H54 (cell line): ENCODE data around the gene DMRTB1.

Experiments
- DNase-seq: peaks from one replicate; pipeline ENCODE4 v3.0.0; 2011; ENCODE audit warnings: low spot score, mixed read lengths; ENCODE audit not compliant: insufficient read length
- FAIRE-seq: peaks from 3 replicates; lab custom pipeline; 2011; peaks lifted over from hg19 to GRCh38; lab: Jason Lieb, UNC
- POLR2A ChIP-seq: IDR thresholded peaks from 2 replicates; pipeline ENCODE4 v1.6.1; 2011; ENCODE audit warnings: low read depth, mild to moderate bottlenecking, low read length

DMRTB1 gene

DNA sequence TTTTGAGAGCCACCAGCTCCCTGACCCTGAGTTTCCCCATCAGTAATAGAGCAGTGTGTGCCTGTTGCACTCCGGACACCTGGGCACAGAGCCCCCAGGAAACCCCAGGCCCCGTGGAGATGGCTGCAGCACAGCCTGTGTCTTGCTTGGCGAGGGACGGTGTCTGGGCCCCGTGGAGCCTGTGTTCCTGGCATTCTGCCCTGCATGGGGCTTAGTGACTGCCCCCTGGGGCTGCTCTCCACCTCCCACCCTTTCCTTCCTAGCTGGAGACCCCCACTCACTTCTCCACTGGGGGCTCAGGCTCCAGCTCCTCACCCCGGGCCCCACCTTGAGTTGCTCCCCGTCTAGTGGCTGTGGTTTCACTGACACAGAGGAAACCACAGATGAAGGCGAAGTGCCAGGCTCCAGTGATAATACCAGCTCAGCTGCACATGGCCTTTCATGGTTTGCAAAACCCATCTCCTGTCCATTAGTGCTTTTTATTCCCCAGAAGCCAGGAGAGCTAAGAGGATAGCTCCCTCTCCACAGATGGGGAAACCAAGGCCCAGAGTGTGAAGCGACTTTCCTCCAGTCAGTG, 39.4 kb downstream of the DMRTB1 start:
- TF ChIP-seq POLR2A = no peak
- FAIRE-seq (no peak), DNase-seq (no peak)

DNA sequence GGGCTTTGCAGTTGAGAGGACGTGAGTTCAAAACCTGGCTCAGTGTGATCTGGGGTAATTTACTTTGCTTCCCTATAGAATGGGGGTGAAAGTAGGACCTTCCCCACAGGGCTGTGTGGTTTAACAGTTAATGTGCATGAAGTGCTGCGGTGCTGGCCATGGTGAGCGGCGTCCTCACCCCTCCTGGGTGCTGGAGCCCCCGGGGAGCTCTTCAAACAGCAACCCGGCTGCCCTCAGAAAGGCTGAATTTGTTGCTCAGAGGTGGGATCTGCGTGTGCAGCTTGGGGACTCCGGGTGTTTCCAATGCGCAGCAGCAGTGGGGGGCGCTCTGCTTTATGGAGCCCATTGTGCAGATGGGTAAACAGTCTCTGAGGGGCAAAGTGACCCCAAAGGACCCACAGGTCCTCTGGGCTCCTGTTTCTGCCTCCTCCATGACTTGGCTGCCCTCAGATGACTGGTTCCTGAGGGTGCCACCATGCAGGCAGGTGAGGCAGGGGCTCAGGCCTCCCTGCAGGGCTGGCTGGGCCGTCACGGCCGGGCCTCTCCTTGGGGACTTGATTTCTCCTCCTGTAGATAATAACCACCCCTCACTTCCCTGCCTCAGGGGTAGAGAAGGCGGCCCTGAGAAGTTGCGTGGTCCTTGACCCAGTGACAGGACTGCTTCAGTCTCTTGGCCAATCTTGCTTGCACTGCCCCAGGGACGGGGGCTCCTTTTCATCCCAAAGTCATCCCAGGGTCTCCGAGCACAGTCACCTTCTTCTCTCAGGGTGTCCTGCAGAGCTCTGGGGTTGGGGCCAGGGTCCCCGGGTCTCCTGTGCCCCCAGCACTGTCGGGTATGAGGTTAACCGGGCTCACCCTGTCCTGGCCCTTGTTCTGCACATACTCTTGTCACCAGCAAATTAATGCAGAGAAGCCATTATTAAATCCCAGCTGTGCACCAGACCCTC, 40.3 kb downstream of the DMRTB1 start:
- DNase-seq (no peak), FAIRE-seq (no peak)
- no peak for TF ChIP-seq POLR2A

DNA sequence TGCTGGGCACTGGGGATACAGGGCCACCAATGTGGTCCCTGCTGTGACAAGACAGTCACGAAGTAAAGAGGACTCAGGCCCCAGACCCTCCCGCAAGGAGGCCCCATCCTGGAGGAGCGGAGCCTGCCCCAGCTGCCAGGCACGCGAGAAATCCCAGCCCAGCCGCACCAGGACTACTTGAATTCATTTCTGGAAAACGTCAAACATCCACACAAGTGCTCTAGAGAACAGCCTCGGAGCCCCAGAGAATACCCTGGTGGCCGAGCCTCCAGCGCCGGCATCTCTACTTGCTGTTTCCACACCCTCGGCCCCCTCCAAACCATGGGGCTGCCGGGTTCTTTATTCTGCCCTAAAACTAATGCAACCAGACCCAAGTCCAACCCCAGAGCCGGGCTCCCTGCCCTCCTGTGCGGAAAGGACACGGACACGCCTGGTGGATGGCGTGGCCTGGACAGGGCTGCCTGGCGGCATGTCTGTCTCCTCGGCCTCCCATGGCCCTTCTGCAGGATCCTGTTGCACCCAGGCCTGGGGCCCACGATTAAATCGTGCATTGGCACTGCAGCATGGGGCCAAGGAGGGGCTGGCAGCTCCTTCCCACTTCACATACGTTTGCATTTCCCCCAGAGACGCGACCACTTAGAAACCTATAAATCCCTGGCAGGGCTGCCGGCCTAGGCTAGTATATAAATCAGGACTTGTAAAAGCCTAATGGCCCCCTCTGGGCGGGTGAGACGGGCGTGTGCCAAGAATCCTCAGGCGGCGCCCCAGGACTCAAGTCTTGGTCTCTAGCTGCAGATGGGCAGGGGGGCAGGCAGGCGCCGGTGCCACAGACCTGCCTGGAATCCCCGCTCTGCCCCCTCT, 41.2 kb downstream of the DMRTB1 start:
- FAIRE-seq (no peak), DNase-seq (no peak)
- TF ChIP-seq POLR2A = no peak

DNA sequence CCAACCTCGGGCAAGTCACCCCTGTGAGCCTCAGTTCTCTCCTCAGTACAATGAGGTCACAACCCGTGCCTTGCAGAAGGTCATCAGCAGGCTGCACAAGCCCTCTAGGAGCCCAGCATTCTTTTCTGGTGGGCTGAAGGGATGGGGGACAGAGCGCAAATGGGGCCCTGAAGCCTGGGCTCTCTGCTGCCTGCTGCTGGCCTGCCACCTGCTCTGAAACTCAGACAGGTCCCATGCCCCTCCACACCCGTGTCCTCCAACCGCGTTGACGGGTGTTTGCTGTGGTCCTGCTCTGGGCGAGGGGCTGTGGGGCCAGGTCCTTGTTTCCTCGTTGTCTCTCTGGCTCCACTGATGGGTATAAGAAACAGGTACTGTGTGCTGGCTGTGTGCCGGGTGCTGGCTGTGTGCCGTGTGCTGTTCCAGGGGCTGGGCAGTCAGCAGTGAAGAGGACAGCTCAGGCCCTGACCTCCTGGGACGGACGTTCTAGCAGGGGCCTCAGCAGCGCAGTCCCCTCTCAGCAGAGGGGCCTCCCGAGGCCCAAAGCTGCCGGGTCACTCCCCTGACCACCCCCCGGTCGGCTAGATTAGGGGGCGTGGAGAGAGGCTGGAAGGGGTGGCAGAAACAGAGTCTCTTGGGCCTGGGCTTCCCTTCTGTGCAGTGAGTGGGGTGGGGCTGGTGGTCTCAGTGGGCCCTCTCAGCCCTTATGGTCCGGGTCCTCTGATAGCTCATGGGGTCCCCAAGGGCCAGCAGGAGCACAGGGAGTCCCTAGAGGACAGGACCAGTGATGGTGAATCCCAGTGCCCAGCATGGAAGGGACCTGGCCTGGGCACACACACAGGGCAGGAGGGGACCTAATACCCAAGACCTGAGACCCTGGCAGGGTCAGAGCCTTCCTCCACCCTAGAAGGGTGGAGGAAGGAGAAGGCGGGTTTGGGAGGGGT, 42.1 kb downstream of the DMRTB1 start:
- FAIRE-seq = no peak
- TF ChIP-seq POLR2A = no peak

DNA sequence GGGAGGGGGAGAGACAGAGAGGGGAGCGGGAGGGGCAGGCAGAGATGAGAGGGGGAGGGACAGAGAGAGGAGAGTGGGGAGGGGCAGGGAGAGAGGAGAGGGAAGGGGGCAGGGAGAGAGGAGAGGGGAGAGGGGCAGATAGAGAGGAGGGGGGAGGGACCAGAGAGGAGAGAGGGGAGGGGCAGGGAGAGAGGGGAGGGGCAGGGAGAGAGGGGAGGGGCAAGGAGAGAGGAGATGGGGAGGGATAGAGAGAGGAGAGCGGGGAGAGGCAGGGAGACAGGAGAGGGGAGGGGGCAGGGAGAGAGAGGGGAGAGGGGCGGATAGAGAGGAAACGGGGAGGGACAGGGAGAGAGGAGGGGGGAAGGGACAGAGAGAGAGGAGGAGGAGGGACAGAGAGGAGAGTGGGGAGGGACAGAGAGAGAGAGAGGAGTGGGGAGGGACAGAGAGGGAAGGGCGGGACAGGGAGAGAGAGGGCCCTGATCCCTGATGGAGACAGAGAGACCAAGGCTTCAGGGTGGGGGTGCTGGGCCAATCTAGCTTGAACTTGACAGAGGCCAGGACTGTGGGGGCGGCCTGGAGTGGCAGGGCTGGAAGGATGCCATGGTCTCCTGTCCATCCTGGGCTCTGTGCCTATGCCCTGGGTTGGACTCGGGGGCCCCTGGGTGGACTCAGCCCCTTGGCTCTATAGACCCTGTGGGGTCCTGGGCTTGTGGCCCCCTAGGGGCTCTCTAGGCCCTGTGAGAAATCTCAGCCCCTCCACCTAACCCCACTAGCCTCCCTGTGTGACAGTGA, 43.6 kb downstream of the DMRTB1 start:
- DNase-seq = no peak
- FAIRE-seq = no peak
- no peak for TF ChIP-seq POLR2A

More for the DNA sequence above, 42.1 kb downstream of the DMRTB1 start:
- DNase-seq = no peak

DNA sequence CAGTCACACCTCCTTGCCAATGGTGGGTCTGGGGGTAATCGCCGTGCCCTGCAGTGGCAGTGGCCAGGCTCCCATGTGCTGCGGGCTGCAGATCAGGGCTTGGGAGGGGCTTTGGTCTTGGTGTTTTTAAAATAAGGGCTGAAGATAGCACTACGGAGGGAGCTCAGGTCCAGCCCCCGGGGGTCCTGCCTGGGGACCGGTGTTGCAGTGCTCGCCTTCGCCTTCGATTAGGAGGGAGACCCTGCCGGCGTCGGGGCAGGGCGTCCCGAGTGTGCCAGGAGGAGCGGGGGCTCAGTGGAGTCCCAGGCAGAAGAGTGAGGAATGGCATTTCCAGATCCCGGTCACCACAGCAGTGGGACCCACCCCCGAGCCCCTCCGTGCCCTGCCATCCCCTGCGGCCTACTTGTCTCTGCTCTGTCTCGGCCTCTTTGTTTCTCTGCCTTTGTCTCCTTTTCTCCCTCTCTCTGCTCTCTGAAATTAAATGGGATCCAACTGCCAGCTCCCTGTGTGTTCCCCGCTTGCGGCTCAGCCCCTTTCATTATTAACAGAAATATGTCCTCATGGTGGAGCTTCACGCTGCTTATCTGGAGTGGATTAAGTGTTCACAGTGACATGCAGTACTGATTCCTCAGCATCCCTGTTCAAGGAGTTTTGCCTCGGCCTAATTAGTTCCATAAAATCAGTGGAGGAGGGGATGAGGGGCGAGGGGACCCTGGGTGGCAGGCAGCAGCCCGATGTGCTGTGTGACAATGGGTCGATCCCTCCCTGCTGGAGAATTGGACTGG, 44.4 kb downstream of the DMRTB1 start:
- TF ChIP-seq POLR2A = no peak
- FAIRE-seq = no peak
- DNase-seq = no peak

DNA sequence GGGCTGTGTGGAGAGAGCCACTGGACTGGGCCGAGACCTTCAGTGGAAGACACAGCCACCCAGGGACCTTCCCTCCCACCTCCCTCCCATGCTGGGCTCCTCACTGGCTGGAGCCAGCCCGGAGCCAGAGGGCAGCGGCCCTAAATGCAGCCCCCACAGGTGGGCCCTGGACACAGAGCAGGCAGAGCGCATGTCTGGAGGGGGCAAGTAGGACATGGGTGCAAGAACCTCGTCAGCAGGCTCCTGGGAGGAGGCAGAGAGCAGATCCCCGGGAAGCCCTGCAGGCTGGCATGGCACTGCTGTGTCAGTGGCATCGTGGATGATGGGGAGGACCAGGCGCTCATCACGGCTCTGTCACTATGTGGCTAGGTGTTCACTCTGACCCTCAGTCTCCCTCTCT, 45.7 kb downstream of the DMRTB1 start:
- no peak for TF ChIP-seq POLR2A
- no peak for FAIRE-seq
- no peak for DNase-seq

DNA sequence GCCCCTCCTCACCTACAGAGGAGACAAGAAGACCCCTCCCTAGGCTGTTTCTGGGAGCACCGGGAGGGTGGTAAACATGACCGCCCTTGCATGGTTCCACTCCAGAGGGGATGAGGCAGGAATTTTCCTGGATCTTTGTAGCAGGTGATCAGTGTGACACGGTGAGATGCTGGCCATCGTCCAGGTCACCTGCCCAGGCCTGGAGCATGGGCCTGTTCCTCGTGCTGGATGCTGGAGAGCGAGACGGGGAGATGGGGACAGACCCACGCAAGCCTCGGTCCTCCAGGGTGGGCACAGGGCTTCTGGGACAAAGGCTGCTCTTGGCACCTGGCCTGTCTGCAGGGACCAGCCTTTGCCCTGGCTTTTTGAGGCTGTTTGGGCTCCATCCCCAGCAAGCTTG, 46.2 kb downstream of the DMRTB1 start:
- no peak for TF ChIP-seq POLR2A
- FAIRE-seq (no peak), DNase-seq (no peak)

DNA sequence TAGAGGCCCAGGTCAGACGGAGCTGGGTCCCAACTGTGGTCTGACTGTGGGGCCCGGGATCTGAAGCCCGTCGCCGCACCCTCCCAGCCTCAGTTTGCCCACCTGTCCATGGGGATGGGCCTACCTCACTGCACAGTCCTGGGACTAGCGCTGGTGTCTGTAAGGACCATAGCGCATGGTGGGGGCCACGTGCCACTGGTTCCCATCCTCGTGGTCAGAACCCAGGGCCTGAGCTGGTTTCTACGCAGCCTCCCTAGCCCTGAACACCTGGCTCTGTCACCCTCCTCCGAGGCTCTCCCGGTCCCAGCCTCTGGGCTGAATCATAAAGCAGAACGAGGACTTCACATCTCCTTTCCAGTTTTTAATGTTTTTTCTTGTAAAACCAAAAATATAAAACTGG, 46.7 kb downstream of the DMRTB1 start:
- DNase-seq = no peak
- FAIRE-seq = no peak
- no peak for TF ChIP-seq POLR2A

DNA sequence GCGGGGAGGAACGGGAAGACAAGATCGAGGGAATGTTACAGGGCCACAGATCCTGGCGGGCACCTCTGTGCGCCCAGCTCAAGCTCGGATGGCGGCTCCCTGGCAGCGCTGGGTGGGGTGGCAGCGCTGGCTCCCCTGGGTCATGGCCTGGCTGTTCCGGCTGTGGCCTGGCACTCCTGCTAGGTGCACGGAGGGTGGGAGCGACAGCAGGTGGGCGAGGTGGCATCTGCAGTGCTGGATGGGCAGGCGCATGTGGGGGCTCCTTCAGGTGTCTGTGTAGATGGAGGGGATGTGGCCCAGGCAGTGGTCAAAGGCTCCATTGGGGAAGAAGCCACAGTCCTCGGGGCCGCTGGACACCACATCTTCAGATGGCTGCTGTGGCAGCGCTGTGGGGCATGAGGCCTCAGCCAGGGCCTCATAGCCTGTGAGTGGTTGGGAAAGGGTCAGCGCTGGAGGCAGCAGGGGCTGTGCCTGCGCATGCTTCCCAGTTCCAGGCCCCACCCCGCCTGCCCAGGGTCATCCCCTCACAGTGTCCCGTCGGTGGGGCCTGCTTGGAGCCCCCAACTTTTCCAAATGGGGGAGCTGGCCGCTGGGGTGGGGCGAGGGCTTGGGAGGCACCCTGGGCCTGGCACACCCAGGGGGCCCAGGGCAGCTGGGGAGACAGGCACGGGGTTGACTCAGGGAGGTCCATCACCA, 47.3 kb downstream of the DMRTB1 start:
- DNase-seq (no peak), FAIRE-seq (no peak)
- TF ChIP-seq POLR2A = no peak

DNA sequence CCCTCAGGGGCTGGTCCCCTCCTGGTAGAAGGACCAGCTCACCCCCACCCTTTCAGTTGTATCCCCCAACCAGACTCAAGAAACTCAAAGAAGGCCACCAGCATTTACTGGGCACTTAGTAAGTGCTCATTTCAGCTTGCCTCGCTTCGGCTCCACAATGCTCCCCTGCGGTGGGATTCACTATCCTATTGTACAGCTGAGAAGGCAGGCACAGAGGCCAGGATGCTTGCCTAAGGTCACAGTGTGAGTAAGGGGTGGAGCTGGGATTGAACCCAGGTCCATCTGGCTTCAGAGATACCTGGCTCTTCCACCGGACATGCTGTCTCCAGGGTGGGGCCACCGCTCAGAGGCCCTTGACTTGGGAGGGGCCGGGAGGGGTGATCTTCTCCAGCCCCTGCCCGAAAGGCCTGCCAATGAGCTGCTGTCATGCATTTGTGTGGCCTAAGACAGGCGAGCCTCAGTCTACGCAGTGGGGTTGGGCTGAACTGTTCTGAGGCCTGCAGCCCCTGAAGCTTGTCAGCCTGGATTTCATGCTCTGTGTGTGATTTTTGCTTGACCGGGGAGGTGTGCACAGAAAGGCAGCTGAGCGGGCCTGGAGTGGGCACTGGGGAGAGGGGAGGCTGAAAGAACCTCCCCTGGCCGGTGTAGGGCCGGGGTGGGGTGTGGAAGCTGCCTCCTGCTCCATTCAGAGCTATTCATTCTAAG, 48.1 kb downstream of the DMRTB1 start:
- FAIRE-seq (no peak), DNase-seq (no peak)
- TF ChIP-seq POLR2A = no peak
